ENCODE results near the gene THSD4. TPM values are rescaled to one million over a fixed set of nuclear protein-coding genes. Genes with fewer than 3 reads are reported as not detected.

THSD4 gene
- total RNA-seq, 4 donors from 2014 or later = 10.7 to 59.5 (median 49.0) TPM

GRCh38 chr15:71529361-71529760 is 414.1 kb downstream of the THSD4 start:
- no peaks in the 10 kb centered on the region for H3K9me3 ChIP-seq
- DNase-seq = no peak
- H3K27me3 ChIP-seq = no peaks in the 10 kb centered on the region
- no peaks in the 10 kb centered on the region for H3K4me1 ChIP-seq
- H3K36me3 ChIP-seq = no peaks in the 10 kb centered on the region
- no peak overlapping the region for H3K27ac ChIP-seq
- TF ChIP-seq POLR2A (IDR thresholded peaks at IDR 0.05) (no peak), CTCF (IDR thresholded peaks at IDR 0.05) (no peak)
- no peak overlapping the region for H3K4me3 ChIP-seq

GRCh38 chr15:71530116-71530515 is 414.8 kb downstream of the THSD4 start:
- H3K4me1 ChIP-seq = no peaks in the 10 kb centered on the region
- H3K27ac ChIP-seq = no peak overlapping the region
- no peaks in the 10 kb centered on the region for H3K9me3 ChIP-seq
- no peaks in the 10 kb centered on the region for H3K27me3 ChIP-seq
- no peaks in the 10 kb centered on the region for H3K36me3 ChIP-seq
- no peak overlapping the region for H3K4me3 ChIP-seq
- TF ChIP-seq CTCF (IDR thresholded peaks at IDR 0.05) (no peak), POLR2A (IDR thresholded peaks at IDR 0.05) (no peak)
- DNase-seq = no peak

GRCh38 chr15:71532994-71533393 is 417.7 kb downstream of the THSD4 start:
- Histone ChIP-seq H3K27ac (no peak overlapping the region), H3K4me1 (no peaks in the 10 kb centered on the region), H3K27me3 (no peaks in the 10 kb centered on the region), H3K4me3 (no peak overlapping the region), H3K36me3 (no peaks in the 10 kb centered on the region), H3K9me3 (no peaks in the 10 kb centered on the region)
- TF ChIP-seq POLR2A (IDR thresholded peaks at IDR 0.05) (no peak), CTCF (IDR thresholded peaks at IDR 0.05) (peak in 4 of 6 experiments; percentile 16 to 52 (median 42))
- no peak for DNase-seq

- H3K4me3 ChIP-seq = no peak overlapping the region
- no peak for DNase-seq
- TF ChIP-seq POLR2A (IDR thresholded peaks at IDR 0.05) = no peak
- no peaks in the 10 kb centered on the region for H3K4me1 ChIP-seq
- no peaks in the 10 kb centered on the region for H3K27me3 ChIP-seq
- no peak overlapping the region for H3K27ac ChIP-seq
- no peaks in the 10 kb centered on the region for H3K36me3 ChIP-seq
- no peaks in the 10 kb centered on the region for H3K9me3 ChIP-seq
These were observed 422.9 kb downstream of the THSD4 start for GRCh38 chr15:71538181-71538580.

- no peak for DNase-seq
- H3K4me3 ChIP-seq = no peak overlapping the region
- no peak overlapping the region for H3K27ac ChIP-seq
- H3K27me3 ChIP-seq = no peaks in the 10 kb centered on the region
- no peaks in the 10 kb centered on the region for H3K36me3 ChIP-seq
- no peaks in the 10 kb centered on the region for H3K4me1 ChIP-seq
- TF ChIP-seq POLR2A (IDR thresholded peaks at IDR 0.05) = no peak
- TF ChIP-seq CTCF (IDR thresholded peaks at IDR 0.05) = no peak
- H3K9me3 ChIP-seq = no peaks in the 10 kb centered on the region
These were observed 426.5 kb downstream of the THSD4 start for GRCh38 chr15:71541746-71542145.

GRCh38 chr15:71542836-71543235 is 427.6 kb downstream of the THSD4 start:
- no peaks in the 10 kb centered on the region for H3K4me1 ChIP-seq
- H3K27ac ChIP-seq = no peak overlapping the region
- no peak for DNase-seq
- H3K9me3 ChIP-seq = no peaks in the 10 kb centered on the region
- no peaks in the 10 kb centered on the region for H3K36me3 ChIP-seq
- TF ChIP-seq POLR2A (IDR thresholded peaks at IDR 0.05) (no peak), CTCF (IDR thresholded peaks at IDR 0.05) (no peak)
- no peak overlapping the region for H3K4me3 ChIP-seq
- H3K27me3 ChIP-seq = no peaks in the 10 kb centered on the region
